HG03097 (cell line): ENCODE results near the gene PIGS.
"Not testable (repeated sequence)": the region's sequence is repeated elsewhere in the genome, so short reads cannot be mapped to it uniquely, and the experiment has no call there.

Source experiments
- ATAC-seq: cut with Tn5 transposase; IDR thresholded peaks from one replicate; pipeline ENCODE4 v1.9.1; 2021; ENCODE audit not compliant: unreplicated experiment, low FRiP score

Gene PIGS

GRCh38 chr17:28571361-28572122 lies at the start of gene PIGS:
TSS of gene PIGS (minus strand) at chr17:28571524. CDS start at chr17:28571496, 28 bp downstream.
- peak; percentile 78 for ATAC-seq

- no peak for ATAC-seq
Observed at GRCh38 chr17:28620010-28620409, 48.7 kb upstream of the PIGS start.

GRCh38 chr17:28618464-28618863 lies 47.1 kb upstream of the PIGS start:
- ATAC-seq, result no peak

GRCh38 chr17:28616281-28616680 lies 45.0 kb upstream of the PIGS start:
- no peak for ATAC-seq

GRCh38 chr17:28615260-28615940 lies 44.1 kb upstream of the PIGS start:
- no peak for ATAC-seq

- ATAC-seq, result no peak
Observed at GRCh38 chr17:28613931-28614381, 42.6 kb upstream of the PIGS start, which contains the start of gene RSKR. TSS of gene RSKR (minus strand) at chr17:28614185. CDS start at chr17:28614161, 24 bp downstream.

GRCh38 chr17:28612936-28613872 lies 41.9 kb upstream of the PIGS start:
- ATAC-seq, result no peak

- no peak for ATAC-seq
Observed at GRCh38 chr17:28612531-28612930, 41.2 kb upstream of the PIGS start.

- no peak for ATAC-seq
Observed at GRCh38 chr17:28610376-28610775, 39.1 kb upstream of the PIGS start.

- not testable (repeated sequence) for ATAC-seq
Observed at GRCh38 chr17:28604031-28604430, 32.7 kb upstream of the PIGS start.

- ATAC-seq, result peak; percentile 37
Observed at GRCh38 chr17:28599311-28600184, 28.2 kb upstream of the PIGS start.

- ATAC-seq, result peak; percentile 75
Observed at GRCh38 chr17:28598799-28599310, 27.5 kb upstream of the PIGS start, which contains the start of gene SPAG5. TSS of gene SPAG5 (minus strand) at chr17:28599025. CDS start at chr17:28598946, 79 bp downstream.

GRCh38 chr17:28598389-28598788 lies 27.1 kb upstream of the PIGS start:
- ATAC-seq, result no peak

GRCh38 chr17:28597606-28598383 lies 26.5 kb upstream of the PIGS start:
- ATAC-seq, result no peak

- ATAC-seq, result no peak
Observed at GRCh38 chr17:28592260-28592659, 20.9 kb upstream of the PIGS start.

GRCh38 chr17:28585851-28586250 lies 14.5 kb upstream of the PIGS start:
- ATAC-seq, result no peak

GRCh38 chr17:28584434-28584833 lies 13.1 kb upstream of the PIGS start:
- ATAC-seq, result no peak

- no peak for ATAC-seq
Observed at GRCh38 chr17:28582513-28582912, 11.2 kb upstream of the PIGS start.

- no peak for ATAC-seq
Observed at GRCh38 chr17:28580959-28581358, 9.6 kb upstream of the PIGS start.
